Measurements from ENCODE around the gene RASSF8. TPM values are rescaled to one million over a fixed set of nuclear protein-coding genes. Genes with fewer than 3 reads are reported as not detected.

RASSF8 gene
- total RNA-seq (under 1 TPM in 1 of 2 experiments, not detected in 1; 0.31 TPM), polyA plus RNA-seq (not detected)

GRCh38 chr12:25958428-25959070 is at the start of gene RASSF8:
Gene RASSF8, plus strand, starts transcription at chr12:25958682. Its CDS starts 96,662 bp downstream, at chr12:26055344.
- Mint-ChIP-seq H3K9me3 (peaks cover 0 to 1% (median 0%) of the 10 kb centered on the region in 5 donors), H3K27ac (no peak within 1 kb of the TSS), H3K36me3 (no peaks in the 10 kb centered on the region), H3K4me1 (peaks cover 10 to 30% (median 18%) of the 10 kb centered on the region in 3 donors), H3K27me3 (peaks cover 29 to 75% of the 10 kb centered on the region in 2 donors), H3K4me3 (peak within 1 kb of the TSS; percentile 59 to 85 (median 73))
- no peak for DNase-seq
- POLR2A ChIA-PET = no interaction called here
- Histone ChIP-seq H3K36me3 (ENCODE audit: insufficient read depth, low read length) (no peaks in the 10 kb centered on the region), H3K27me3 (ENCODE audit: insufficient read depth, low read length, poor library complexity, severe bottlenecking) (no peaks in the 10 kb centered on the region), H3K4me3 (ENCODE audit: low read length) (peak within 1 kb of the TSS; percentile 27), H3K4me1 (ENCODE audit: insufficient read depth, low read length) (peaks cover 4% of the 10 kb centered on the region), H3K9me3 (ENCODE audit: low read length) (no peaks in the 10 kb centered on the region), H3K27ac (ENCODE audit: low read depth, low read length) (no peak within 1 kb of the TSS)
- CTCF ChIA-PET = no interaction called here

GRCh38 chr12:25914551-25914950 is 43.9 kb upstream of the RASSF8 start:
- H3K27me3 Mint-ChIP-seq = peaks cover 4 to 11% of the 10 kb centered on the region in 2 donors
- H3K9me3 Mint-ChIP-seq = no peaks in the 10 kb centered on the region
- no peak overlapping the region for H3K27ac ChIP-seq (ENCODE audit: low read depth, low read length)
- no peaks in the 10 kb centered on the region for H3K4me1 Mint-ChIP-seq
- no peaks in the 10 kb centered on the region for H3K9me3 ChIP-seq (ENCODE audit: low read length)
- POLR2A ChIA-PET = no interaction called here
- no peak overlapping the region for H3K4me3 Mint-ChIP-seq
- CTCF ChIA-PET = no interaction called here
- H3K27ac Mint-ChIP-seq = no peak overlapping the region
- no peaks in the 10 kb centered on the region for H3K27me3 ChIP-seq (ENCODE audit: insufficient read depth, low read length, poor library complexity, severe bottlenecking)
- H3K4me3 ChIP-seq (ENCODE audit: low read length) = no peak overlapping the region
- H3K4me1 ChIP-seq (ENCODE audit: insufficient read depth, low read length) = no peaks in the 10 kb centered on the region
- H3K36me3 Mint-ChIP-seq = no peaks in the 10 kb centered on the region
- no peaks in the 10 kb centered on the region for H3K36me3 ChIP-seq (ENCODE audit: insufficient read depth, low read length)
- no peak for DNase-seq

GRCh38 chr12:25924491-25925001 is 33.9 kb upstream of the RASSF8 start:
- Mint-ChIP-seq H3K27ac (no peak overlapping the region), H3K4me1 (no peaks in the 10 kb centered on the region), H3K9me3 (peaks cover 0 to 2% (median 0%) of the 10 kb centered on the region in 5 donors), H3K4me3 (no peak overlapping the region), H3K27me3 (peaks cover 0 to 3% of the 10 kb centered on the region in 2 donors), H3K36me3 (no peaks in the 10 kb centered on the region)
- Histone ChIP-seq H3K27me3 (ENCODE audit: insufficient read depth, low read length, poor library complexity, severe bottlenecking) (no peaks in the 10 kb centered on the region), H3K4me1 (ENCODE audit: insufficient read depth, low read length) (no peaks in the 10 kb centered on the region), H3K36me3 (ENCODE audit: insufficient read depth, low read length) (no peaks in the 10 kb centered on the region), H3K4me3 (ENCODE audit: low read length) (no peak overlapping the region), H3K9me3 (ENCODE audit: low read length) (no peaks in the 10 kb centered on the region), H3K27ac (ENCODE audit: low read depth, low read length) (no peak overlapping the region)
- no peak for DNase-seq
- POLR2A ChIA-PET = no interaction called here
- CTCF ChIA-PET = no interaction called here

GRCh38 chr12:25925064-25925463 is 33.4 kb upstream of the RASSF8 start:
- peaks cover 0 to 2% (median 0%) of the 10 kb centered on the region in 5 donors for H3K9me3 Mint-ChIP-seq
- H3K36me3 Mint-ChIP-seq = no peaks in the 10 kb centered on the region
- H3K4me1 Mint-ChIP-seq = no peaks in the 10 kb centered on the region
- no peak overlapping the region for H3K4me3 Mint-ChIP-seq
- no peaks in the 10 kb centered on the region for H3K9me3 ChIP-seq (ENCODE audit: low read length)
- ChIA-PET POLR2A (no interaction called here), CTCF (no interaction called here)
- H3K4me3 ChIP-seq (ENCODE audit: low read length) = no peak overlapping the region
- H3K27ac Mint-ChIP-seq = no peak overlapping the region
- H3K27ac ChIP-seq (ENCODE audit: low read depth, low read length) = no peak overlapping the region
- H3K27me3 Mint-ChIP-seq = peaks cover 0 to 4% of the 10 kb centered on the region in 2 donors
- DNase-seq = no peak
- no peaks in the 10 kb centered on the region for H3K27me3 ChIP-seq (ENCODE audit: insufficient read depth, low read length, poor library complexity, severe bottlenecking)
- no peaks in the 10 kb centered on the region for H3K4me1 ChIP-seq (ENCODE audit: insufficient read depth, low read length)
- H3K36me3 ChIP-seq (ENCODE audit: insufficient read depth, low read length) = no peaks in the 10 kb centered on the region

GRCh38 chr12:25926536-25926935 is 31.9 kb upstream of the RASSF8 start:
- no peak overlapping the region for H3K4me3 ChIP-seq (ENCODE audit: low read length)
- Mint-ChIP-seq H3K36me3 (no peaks in the 10 kb centered on the region), H3K4me3 (no peak overlapping the region), H3K27ac (no peak overlapping the region), H3K4me1 (no peaks in the 10 kb centered on the region), H3K27me3 (peaks cover 0 to 2% of the 10 kb centered on the region in 2 donors), H3K9me3 (peaks cover 0 to 2% (median 2%) of the 10 kb centered on the region in 5 donors)
- no peak overlapping the region for H3K27ac ChIP-seq (ENCODE audit: low read depth, low read length)
- no peaks in the 10 kb centered on the region for H3K27me3 ChIP-seq (ENCODE audit: insufficient read depth, low read length, poor library complexity, severe bottlenecking)
- POLR2A ChIA-PET = no interaction called here
- CTCF ChIA-PET = no interaction called here
- H3K36me3 ChIP-seq (ENCODE audit: insufficient read depth, low read length) = no peaks in the 10 kb centered on the region
- no peak for DNase-seq
- no peaks in the 10 kb centered on the region for H3K4me1 ChIP-seq (ENCODE audit: insufficient read depth, low read length)
- H3K9me3 ChIP-seq (ENCODE audit: low read length) = no peaks in the 10 kb centered on the region

GRCh38 chr12:25929142-25929541 is 29.3 kb upstream of the RASSF8 start:
- H3K27ac ChIP-seq (ENCODE audit: low read depth, low read length) = no peak overlapping the region
- ChIA-PET CTCF (no interaction called here), POLR2A (no interaction called here)
- peaks cover 2 to 3% of the 10 kb centered on the region in 2 donors for H3K27me3 Mint-ChIP-seq
- no peaks in the 10 kb centered on the region for H3K27me3 ChIP-seq (ENCODE audit: insufficient read depth, low read length, poor library complexity, severe bottlenecking)
- H3K9me3 Mint-ChIP-seq = peaks cover 0 to 2% (median 2%) of the 10 kb centered on the region in 5 donors
- H3K4me3 Mint-ChIP-seq = no peak overlapping the region
- H3K4me1 ChIP-seq (ENCODE audit: insufficient read depth, low read length) = no peaks in the 10 kb centered on the region
- no peak for DNase-seq
- no peaks in the 10 kb centered on the region for H3K36me3 ChIP-seq (ENCODE audit: insufficient read depth, low read length)
- no peaks in the 10 kb centered on the region for H3K4me1 Mint-ChIP-seq
- no peak overlapping the region for H3K4me3 ChIP-seq (ENCODE audit: low read length)
- H3K9me3 ChIP-seq (ENCODE audit: low read length) = no peaks in the 10 kb centered on the region
- no peaks in the 10 kb centered on the region for H3K36me3 Mint-ChIP-seq
- H3K27ac Mint-ChIP-seq = no peak overlapping the region

GRCh38 chr12:25932971-25933370 is 25.5 kb upstream of the RASSF8 start:
- Histone ChIP-seq H3K4me3 (ENCODE audit: low read length) (no peak overlapping the region), H3K36me3 (ENCODE audit: insufficient read depth, low read length) (no peaks in the 10 kb centered on the region), H3K27ac (ENCODE audit: low read depth, low read length) (no peak overlapping the region), H3K27me3 (ENCODE audit: insufficient read depth, low read length, poor library complexity, severe bottlenecking) (no peaks in the 10 kb centered on the region), H3K9me3 (ENCODE audit: low read length) (no peaks in the 10 kb centered on the region), H3K4me1 (ENCODE audit: insufficient read depth, low read length) (no peaks in the 10 kb centered on the region)
- Mint-ChIP-seq H3K27ac (no peak overlapping the region), H3K36me3 (no peaks in the 10 kb centered on the region), H3K27me3 (peaks cover 2 to 3% of the 10 kb centered on the region in 2 donors), H3K9me3 (peaks cover 0 to 4% (median 2%) of the 10 kb centered on the region in 5 donors), H3K4me3 (no peak overlapping the region), H3K4me1 (no peaks in the 10 kb centered on the region)
- ChIA-PET CTCF (no interaction called here), POLR2A (no interaction called here)
- DNase-seq = no peak

GRCh38 chr12:25934456-25934855 is 24.0 kb upstream of the RASSF8 start:
- Mint-ChIP-seq H3K27ac (no peak overlapping the region), H3K27me3 (peaks cover 2 to 3% of the 10 kb centered on the region in 2 donors), H3K36me3 (no peaks in the 10 kb centered on the region), H3K4me1 (no peaks in the 10 kb centered on the region), H3K4me3 (no peak overlapping the region), H3K9me3 (peaks cover 0 to 4% (median 2%) of the 10 kb centered on the region in 5 donors)
- CTCF ChIA-PET = no interaction called here
- POLR2A ChIA-PET = no interaction called here
- no peaks in the 10 kb centered on the region for H3K27me3 ChIP-seq (ENCODE audit: insufficient read depth, low read length, poor library complexity, severe bottlenecking)
- H3K36me3 ChIP-seq (ENCODE audit: insufficient read depth, low read length) = no peaks in the 10 kb centered on the region
- H3K4me1 ChIP-seq (ENCODE audit: insufficient read depth, low read length) = no peaks in the 10 kb centered on the region
- DNase-seq = no peak
- H3K4me3 ChIP-seq (ENCODE audit: low read length) = no peak overlapping the region
- no peak overlapping the region for H3K27ac ChIP-seq (ENCODE audit: low read depth, low read length)
- H3K9me3 ChIP-seq (ENCODE audit: low read length) = no peaks in the 10 kb centered on the region

Data from CD8-positive, alpha-beta memory T cell (primary cell).